Stimulated activated CD8-positive, alpha-beta memory T cell treated with anti-CD3 and anti-CD28 coated beads, Interleukin-7, amount 100 ng/mL, for 4 hours (primary cell): ENCODE results near the gene SEC16A.

Experiments used
- DNase-seq, 2 donors: peaks; one replicate each; pipeline ENCODE4 v3.0.0-alpha.2; 2020; ENCODE audit warnings: low read depth in 2 of 2

The SEC16A gene

GRCh38 chr9:136399176-136400037, 83.4 kb downstream of the SEC16A start:
- peak in 1 of 2 donors; percentile 46 for DNase-seq

GRCh38 chr9:136398286-136398685, 84.6 kb downstream of the SEC16A start:
- no peak for DNase-seq

GRCh38 chr9:136397643-136398042, 85.2 kb downstream of the SEC16A start:
- DNase-seq = no peak

- no peak for DNase-seq
Measured at GRCh38 chr9:136396219-136396515, 86.7 kb downstream of the SEC16A start.

GRCh38 chr9:136395345-136396218, 87.3 kb downstream of the SEC16A start:
- no peak for DNase-seq

GRCh38 chr9:136395020-136395340, 87.9 kb downstream of the SEC16A start:
- no peak for DNase-seq

- DNase-seq = no peak
Measured at GRCh38 chr9:136394312-136395019, 88.4 kb downstream of the SEC16A start.

GRCh38 chr9:136393531-136393930, 89.3 kb downstream of the SEC16A start:
- no peak for DNase-seq

GRCh38 chr9:136392538-136393449, 90.0 kb downstream of the SEC16A start:
- no peak for DNase-seq

GRCh38 chr9:136391737-136392537, 90.9 kb downstream of the SEC16A start:
- no peak for DNase-seq
